NCI-H345 treated with DMSO at 0.1 percent for 48 hours (cell line): ENCODE data around the gene CEP78.
A peak's percentile ranks its signal among the peaks of the same experiment; 100 is the strongest.
"Not testable (repeated sequence)": the region's sequence is repeated elsewhere in the genome, so short reads cannot be mapped to it uniquely, and the experiment has no call there.

Experiments used
- DNase-seq: peaks from one replicate; lab custom pipeline; 2025; ENCODE audit not compliant: unreplicated experiment; lab: John Stamatoyannopoulos, UW

Gene CEP78, protein sequence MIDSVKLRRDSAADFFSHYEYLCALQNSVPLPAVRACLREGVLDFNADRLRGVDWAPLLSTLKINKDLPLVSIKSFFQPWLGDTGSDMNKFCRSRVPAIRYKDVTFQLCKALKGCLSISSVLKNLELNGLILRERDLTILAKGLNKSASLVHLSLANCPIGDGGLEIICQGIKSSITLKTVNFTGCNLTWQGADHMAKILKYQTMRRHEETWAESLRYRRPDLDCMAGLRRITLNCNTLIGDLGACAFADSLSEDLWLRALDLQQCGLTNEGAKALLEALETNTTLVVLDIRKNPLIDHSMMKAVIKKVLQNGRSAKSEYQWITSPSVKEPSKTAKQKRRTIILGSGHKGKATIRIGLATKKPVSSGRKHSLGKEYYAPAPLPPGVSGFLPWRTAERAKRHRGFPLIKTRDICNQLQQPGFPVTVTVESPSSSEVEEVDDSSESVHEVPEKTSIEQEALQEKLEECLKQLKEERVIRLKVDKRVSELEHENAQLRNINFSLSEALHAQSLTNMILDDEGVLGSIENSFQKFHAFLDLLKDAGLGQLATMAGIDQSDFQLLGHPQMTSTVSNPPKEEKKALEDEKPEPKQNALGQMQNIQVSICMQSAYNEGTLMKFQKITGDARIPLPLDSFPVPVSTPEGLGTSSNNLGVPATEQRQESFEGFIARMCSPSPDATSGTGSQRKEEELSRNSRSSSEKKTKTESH

DNA sequence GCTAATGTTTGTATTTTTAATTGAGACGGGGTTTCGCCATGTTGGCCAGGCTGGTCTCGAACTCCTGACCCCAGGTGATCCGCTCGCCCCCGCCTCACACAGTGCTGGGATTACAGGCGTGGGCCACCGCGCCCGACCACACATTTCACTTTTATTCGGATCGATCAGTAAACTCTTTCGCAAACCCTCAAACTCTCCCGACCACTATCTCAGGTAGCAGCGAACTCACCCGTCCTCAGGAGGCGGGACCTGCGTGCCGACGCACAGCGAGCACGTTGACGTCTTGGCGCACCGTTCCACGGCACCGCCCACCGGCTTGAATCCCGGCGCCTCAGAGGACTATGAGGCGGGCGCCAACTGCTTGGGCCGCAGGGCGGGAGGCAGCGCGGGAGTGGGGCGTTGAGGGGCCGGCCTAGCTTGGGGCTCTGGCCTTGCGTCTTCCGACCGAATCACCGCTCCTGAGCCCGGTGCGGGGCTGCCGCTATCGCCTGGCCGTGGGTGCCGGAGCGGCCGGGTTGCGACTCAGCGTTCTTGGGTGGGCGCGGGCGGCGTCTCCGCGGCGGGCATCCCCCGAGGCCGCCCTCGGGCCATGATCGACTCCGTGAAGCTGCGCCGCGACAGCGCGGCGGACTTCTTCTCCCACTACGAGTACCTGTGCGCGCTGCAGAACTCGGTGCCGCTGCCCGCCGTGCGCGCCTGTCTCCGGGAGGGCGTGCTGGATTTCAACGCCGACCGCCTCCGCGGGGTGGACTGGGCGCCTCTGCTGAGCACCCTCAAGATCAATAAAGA, at the start of gene CEP78:
Gene CEP78, plus strand, starts transcription at position 314 of the 789 bp plus-strand sequence. Its CDS starts 276 bp downstream, at position 590.
- DNase-seq: peak; percentile 79

DNA sequence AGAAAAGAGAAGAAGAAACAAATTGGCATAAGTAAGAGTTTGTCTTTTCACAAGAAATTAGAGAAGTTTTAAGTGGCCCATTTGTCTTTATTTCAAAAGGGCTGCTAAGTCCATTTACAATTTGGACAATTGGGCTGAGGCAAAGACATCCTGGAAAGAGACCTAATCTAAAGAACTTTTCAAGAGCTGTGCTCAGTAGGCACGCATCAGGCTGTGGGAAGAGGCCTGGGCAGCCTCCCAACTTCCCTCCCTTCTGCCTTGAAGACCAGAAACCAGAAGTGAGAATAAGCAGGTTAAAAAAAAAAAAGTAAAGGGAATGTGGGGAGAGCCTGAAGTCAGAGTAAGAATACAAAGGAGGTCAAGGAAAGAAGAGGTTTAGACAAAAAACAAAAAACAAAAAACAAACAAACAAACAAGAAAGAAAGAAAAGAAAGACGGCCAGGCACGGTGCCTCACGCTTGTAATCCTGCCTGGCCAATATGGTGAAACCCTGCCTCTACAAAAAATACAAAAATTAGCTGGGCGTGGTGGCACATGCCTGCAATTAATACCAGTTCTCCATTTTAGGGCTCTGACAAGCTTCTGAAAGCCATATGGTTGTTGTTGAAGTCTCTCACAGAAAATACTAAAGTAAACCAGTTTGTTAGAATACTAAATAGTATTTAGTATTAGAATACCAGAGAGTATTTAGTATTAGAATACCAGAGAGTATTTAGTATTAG, 48.0 kb upstream of the CEP78 start:
- DNase-seq: no peak

- DNase-seq: no peak
Observed at GRCh38 chr9:78188594-78188993, 47.3 kb upstream of the CEP78 start.

GRCh38 chr9:78189001-78189400, 46.9 kb upstream of the CEP78 start:
- DNase-seq: no peak

GRCh38 chr9:78189461-78189860, 46.4 kb upstream of the CEP78 start:
- DNase-seq: no peak

DNA sequence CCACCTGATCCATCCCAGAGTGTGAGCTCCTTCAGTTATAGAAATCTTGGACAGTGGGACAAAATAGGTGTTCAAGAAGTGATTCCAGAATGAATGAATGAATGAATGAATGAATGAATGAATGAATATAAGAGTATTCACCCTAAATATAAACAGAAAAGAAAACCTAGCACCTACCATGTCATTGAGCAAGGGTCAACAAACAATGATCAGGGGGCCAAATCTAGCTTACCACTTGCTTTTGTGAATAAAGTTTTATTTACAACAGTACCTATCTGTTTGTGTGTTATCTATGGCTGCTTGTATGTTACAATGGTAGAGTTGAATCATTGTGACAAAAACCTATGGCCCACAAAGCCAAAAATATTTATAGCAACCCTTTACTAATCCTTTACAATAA, 43.9 kb upstream of the CEP78 start:
- DNase-seq: no peak

DNA sequence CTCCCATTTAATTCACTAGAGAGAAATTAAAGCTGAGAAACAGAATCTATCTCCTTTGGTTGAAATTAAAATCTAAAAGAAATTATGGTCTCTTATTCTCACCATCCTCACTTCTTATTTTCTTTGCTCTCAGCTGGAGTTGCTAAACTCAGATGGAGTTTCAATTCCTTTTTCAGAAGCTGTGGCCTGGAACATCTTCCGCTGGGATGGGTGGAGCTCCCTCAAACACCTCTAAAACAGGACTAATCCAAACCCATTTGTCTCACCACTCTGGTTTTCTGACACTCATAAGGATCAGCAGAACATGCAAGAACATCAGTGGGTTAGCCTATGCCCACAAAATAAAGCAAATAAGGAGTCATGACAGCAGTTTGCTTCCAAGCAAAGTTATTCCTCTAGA, 39.6 kb upstream of the CEP78 start:
- DNase-seq: no peak

GRCh38 chr9:78201158-78201777, 34.6 kb upstream of the CEP78 start:
- DNase-seq: not testable (repeated sequence)

DNA sequence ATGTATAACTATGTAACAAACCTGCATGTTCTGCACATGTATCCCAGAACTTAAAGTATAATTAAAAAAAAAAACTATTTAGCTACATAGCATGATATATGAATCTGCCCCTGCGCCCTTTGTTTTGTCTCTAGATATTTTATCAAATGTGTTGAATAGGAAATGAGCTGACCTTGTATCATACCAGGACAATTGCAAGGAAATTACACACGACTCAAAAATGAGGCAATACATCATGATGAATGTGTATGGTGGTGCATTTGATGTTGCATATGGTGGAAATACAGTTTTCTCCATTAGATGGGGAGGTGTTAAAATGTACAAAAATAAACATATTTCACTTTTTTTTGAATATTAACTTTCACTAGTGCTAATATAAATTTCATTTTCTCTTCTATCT, 28.6 kb upstream of the CEP78 start:
- DNase-seq: no peak

DNA sequence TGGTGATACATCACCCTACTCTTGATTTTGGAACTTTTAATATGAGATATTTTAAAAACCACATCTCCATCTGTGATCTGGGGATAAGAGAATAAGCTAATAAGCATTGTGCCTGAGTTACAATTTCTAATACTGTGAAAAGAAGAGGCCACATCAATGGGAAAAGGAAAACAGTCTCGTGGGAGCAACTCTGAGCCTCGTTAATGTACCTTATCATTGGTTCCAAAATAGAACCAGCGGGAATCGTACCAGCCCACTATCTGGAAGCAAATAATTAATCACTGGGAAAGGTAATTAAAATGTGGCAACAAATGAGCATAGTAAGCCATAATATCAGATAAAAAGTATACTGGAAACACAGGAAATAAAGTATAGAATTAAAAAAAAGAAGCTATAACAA, 28.0 kb upstream of the CEP78 start:
- DNase-seq: no peak

GRCh38 chr9:78209127-78209526, 26.7 kb upstream of the CEP78 start:
- DNase-seq: no peak

GRCh38 chr9:78210841-78211301, 25.0 kb upstream of the CEP78 start:
- no peak for DNase-seq

DNA sequence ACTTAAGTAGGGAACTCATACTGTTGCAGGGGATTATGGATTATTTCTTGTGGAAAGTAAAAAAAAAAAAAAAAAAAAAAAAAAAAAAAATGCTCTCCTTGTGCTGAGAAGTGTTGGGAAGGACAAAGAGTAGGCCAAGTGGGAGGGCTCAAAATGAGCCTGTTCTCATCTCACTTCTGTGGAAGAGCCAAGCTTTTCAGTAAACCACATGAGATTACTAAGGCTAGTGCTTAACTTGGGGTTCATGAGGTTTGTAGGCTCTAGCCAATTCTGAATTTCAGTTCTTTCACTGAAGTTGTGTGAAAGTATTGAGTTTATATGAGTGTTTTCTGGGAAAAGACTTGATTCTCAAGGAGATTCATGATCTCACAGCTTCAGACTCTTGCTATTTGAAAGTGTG, 23.0 kb upstream of the CEP78 start:
- no peak for DNase-seq

DNA sequence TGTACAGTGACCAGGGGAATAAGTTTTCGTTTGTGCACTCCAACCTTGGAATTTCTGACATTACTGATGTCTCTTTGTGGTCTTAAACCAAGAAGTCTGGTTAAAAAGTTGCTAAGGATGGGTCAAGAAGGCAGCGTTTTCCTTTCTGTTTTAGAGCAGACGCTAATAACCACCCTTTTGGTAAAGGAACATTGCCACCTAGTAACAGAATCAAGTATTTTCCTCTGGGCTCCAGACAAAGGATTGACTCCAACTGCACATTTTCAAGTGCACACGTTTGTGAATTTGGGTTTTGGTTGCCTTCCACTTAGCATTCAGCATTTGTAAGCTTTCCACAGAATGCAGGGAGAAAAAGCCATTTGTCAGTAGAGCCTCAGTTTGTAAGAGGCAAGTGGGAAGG, 22.2 kb upstream of the CEP78 start:
- no peak for DNase-seq

DNA sequence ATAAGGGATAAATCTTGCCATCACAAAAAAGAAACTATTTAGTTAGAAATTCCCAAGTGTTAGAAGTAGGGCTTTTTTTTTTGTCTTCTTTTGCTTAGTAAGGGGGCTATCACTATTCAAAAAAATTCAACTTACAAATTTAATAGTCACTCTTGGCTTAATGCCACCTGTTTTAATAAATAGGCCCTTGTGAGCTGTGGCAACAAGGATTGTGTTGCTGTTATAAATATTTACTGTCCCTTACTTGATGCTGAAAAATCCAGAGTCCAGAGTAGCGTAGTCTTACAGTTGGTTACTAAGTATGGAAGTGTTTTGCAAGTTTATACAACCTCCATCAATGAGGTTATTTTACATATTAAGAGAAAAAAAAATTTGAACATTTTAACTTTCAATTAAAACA, 21.4 kb upstream of the CEP78 start:
- DNase-seq: no peak

DNA sequence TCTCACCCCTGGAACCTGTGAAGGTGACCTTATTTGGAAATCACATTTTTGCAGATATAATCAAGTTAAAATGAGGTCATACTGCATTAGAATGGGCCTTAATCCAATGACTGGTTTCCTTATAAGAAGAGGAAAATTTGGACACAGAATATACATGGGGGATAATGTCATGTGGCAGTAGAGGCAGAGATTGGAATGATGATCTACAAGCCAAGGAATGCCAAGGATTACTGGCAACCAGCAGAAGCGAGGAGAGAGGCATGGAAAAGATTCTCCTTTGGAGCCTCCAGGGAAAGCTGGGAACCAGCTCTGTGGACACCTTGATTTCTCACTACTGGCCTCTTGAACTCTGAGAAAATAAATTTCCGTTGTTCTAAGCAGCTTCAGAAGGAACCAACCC, 20.2 kb upstream of the CEP78 start:
- no peak for DNase-seq

- DNase-seq: no peak
Observed at GRCh38 chr9:78218890-78219289, 17.0 kb upstream of the CEP78 start.

GRCh38 chr9:78221425-78221824, 14.4 kb upstream of the CEP78 start:
- DNase-seq: no peak

DNA sequence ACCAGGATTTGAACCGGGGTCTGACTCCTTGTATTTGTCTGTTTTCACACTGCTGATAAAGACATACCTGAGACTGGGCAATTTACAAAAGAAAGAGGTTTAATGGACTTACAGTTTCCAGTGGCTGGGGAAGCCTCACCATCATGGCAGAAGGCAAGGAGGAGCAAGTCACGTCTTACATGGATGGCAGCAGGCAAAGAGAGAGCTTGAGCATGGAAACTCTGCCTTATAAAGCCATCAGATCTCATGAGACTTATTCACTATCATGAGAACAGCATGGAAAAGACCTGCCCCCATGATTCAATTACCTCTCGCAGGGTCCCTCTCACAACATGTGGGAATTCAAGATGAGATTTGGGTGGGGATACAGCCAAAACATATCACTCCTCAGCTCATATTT, 14.0 kb upstream of the CEP78 start:
- DNase-seq: not testable (repeated sequence)

GRCh38 chr9:78230761-78231160, 5.1 kb upstream of the CEP78 start:
- DNase-seq: no peak
